Epithelial cell of proximal tubule (primary cell): Measurements from ENCODE around the gene CDH24. TPM values are rescaled to one million over a fixed set of nuclear protein-coding genes. Genes with fewer than 3 reads are reported as not detected.
A peak's percentile ranks its signal among the peaks of the same experiment; 100 is the strongest.

ENCODE experiments used
- DNase-seq: peaks from one replicate; pipeline ENCODE4 v3.0.0-alpha.2; 2011; ENCODE audit warnings: low read depth
- H3K4me3 ChIP-seq: 2 replicates; pipeline ENCODE4 v1.5.1; 2011; ENCODE audit warnings: low read depth, mild to moderate bottlenecking, low read length
- total RNA-seq: library from RNA; depleted of rRNA; stranded (reverse); fragments of >200 nt; gene quantifications from 2 replicates; pipeline ENCODE4 v1.2.3, GENCODE V29; 2015
- TF ChIP-seq, protein P1 (sequence below): conservative IDR thresholded peaks from 2 replicates; pipeline ENCODE4 v1.5.1; 2012; ENCODE audit warnings: low read depth, mild to moderate bottlenecking, low read length

CDH24 gene
- total RNA-seq, 1 donor from 2014 or later = 17.7 TPM

DNA sequence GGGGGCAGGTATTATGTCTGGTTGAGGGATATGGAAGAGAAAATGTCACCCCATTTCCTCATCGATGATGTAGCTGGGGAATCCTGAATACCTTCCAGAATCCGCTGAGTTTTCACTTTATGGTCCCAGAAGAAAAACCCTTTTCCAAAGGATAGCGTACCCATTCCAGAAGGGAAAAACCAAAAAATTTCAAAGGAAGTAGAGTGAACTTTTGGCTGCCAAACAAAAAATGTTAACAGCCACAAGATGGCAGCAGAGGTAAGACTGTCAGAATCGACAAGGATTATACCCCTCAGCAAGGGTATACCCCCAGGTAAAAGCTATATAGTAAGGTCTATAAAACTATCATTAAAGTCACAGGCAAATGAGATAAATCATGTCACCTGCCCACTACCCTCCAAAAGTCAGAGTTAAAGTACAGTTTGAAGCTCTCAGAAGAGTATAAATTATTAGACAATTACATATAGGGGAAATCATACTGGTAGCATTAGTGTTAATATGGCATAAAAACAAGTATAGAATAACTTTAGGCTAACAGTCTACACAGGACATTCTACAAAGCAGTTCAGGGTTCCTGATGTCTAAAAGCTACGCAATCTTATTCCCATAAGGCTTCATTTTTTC, 19.6 kb upstream of the CDH24 start:
- TF ChIP-seq, protein P1, sequence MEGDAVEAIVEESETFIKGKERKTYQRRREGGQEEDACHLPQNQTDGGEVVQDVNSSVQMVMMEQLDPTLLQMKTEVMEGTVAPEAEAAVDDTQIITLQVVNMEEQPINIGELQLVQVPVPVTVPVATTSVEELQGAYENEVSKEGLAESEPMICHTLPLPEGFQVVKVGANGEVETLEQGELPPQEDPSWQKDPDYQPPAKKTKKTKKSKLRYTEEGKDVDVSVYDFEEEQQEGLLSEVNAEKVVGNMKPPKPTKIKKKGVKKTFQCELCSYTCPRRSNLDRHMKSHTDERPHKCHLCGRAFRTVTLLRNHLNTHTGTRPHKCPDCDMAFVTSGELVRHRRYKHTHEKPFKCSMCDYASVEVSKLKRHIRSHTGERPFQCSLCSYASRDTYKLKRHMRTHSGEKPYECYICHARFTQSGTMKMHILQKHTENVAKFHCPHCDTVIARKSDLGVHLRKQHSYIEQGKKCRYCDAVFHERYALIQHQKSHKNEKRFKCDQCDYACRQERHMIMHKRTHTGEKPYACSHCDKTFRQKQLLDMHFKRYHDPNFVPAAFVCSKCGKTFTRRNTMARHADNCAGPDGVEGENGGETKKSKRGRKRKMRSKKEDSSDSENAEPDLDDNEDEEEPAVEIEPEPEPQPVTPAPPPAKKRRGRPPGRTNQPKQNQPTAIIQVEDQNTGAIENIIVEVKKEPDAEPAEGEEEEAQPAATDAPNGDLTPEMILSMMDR = peak; percentile 74
- DNase-seq = no peak
- no peak overlapping the region for H3K4me3 ChIP-seq

DNA sequence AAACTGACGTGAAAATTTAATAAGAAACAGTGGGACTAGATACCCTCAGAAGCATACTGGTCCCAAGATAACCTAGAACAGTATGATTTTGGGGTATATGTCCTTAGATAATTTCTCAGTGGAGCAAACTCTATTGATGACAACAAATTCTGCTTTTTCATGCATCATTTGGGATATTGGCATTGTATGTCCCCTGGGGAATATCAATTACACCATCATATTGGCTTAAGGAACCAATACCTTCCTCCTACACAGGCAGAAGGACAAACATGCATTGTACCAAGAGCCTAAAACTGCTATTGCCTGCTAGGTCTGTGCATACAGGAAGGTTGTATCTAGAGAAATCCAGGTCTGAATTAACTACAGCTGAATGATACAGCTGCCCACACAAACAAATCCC, 17.6 kb upstream of the CDH24 start:
- TF ChIP-seq, protein P1 = no peak
- no peak for DNase-seq
- no peak overlapping the region for H3K4me3 ChIP-seq

DNA sequence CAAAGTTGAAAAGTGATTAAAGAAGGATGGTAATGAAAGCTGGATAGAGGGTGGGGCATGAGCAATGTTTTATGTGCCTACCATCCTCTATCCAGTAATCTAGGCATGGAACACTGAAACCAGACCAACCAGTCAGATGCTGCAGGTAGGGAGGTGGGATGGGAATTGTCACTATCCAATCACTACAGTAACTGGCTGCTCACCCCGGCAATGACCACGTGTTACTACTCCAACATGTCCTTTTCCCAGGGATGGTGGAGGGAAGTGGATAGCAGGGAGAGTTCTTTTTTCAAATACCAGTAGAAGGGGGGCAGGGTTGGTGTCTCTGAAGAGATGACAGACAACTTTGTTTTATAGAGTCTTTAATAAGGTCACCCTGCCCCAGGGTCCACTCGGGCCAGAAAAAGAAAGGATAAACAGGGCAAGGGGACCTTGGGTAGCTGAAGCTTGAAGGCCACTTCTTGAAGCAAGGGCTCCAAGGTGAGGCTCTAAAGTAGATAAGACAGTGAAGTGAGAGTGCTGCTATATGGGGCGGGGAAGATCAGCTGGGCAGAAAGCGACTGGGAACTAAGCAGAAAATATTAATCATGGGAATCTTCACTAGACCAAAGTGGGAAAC, 14.7 kb upstream of the CDH24 start:
- peak overlapping the region; percentile 73 for H3K4me3 ChIP-seq
- TF ChIP-seq, protein P1 = no peak
- no peak for DNase-seq

DNA sequence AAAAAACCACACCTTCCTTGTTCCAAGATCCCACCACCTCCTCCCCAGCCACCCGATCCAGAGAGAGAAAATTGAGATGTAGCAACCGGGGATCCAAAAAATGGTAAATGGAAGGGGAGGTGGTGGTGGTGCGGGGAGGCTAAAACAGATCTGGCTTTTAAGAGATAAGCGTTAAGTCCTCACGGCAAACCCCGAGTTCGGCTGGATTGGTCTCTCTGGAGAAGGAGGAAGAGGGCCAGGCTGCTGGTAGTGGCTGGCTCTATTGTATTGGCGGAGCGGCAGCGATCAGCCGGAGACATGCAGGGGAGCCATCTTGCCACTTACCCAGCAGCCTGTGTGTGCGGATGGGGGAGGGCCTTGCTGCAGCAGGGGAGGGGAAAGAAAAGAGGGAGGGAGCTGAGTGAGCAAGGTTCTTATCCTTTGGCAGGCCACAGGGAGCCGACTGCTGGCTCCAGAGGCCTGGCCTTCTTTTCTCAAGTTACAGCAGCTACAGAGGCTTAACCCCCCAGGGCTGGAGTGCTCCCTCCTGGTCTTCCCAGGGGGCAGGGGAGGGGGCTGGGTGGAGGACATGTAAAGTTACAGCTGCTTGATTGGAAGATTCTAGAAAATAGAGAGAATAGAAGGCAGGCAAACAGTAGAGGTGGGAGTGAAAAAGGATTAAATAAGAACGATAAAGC, 14.1 kb upstream of the CDH24 start:
- TF ChIP-seq, protein P1 = no peak
- DNase-seq = peak; percentile 52

DNA sequence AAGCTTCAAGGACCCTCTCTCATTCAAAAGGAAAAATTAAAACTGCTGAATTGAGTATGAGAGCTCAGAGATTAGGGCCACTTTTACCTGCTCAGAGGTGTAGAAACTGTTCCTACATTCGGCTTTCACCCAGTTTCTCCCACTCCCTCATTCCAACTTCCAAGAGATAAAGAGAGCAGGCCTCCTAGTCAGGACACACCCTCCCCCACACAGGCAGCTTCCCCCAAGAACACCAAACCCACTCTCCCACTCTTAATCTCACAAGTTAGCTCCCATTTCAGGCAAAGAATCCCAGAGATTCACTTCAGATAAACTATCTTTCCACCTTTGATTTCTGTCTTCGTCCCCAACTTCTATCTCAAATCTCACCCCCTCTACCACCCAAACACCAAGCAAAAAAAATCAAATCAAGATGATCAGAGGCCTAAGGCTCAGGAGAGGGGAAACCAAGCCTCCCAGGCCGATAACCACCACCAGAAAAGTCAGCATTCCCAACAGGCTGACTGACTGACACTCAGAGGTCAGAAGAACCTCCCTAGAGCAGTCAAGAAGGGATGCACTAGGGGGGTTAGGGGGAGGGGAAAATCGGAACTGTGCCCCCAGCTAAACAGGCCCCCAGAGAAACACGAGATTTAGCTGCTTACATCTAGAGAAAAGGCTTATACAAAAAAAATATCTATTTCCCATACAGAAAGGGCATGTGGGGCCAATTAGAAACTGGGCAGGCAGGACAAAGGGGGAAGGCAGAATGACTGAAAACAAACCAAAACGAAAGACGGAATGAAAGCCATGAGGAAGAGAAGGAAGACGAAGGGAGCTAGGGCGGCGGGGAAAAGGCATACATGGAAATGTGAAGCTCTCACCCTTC, 13.2 kb upstream of the CDH24 start:
- no peak for DNase-seq
- TF ChIP-seq, protein P1 = no peak
- H3K4me3 ChIP-seq = peak overlapping the region; percentile 73

More for the DNA sequence above, 14.1 kb upstream of the CDH24 start:
- H3K4me3 ChIP-seq = peak overlapping the region; percentile 73

DNA sequence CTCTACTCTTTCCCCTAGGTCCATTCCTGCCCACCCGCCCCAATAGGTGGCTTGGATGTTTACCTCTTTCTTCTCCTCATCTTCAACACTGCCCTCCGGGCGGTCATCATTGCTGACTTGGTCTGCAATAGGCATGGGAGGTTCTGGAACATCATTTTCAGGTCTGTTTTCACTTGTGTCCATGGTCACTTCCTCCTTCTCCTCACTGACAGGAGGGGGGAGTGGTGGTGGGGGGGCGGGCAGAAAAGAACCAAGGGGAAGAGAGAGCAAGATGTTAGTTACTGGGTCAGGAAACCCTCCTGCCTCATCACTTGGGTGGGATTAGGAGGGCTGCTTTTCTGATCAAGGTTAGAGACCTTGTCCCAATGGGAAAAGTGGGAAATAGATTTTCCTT, 12.1 kb upstream of the CDH24 start:
- H3K4me3 ChIP-seq = no peak overlapping the region
- TF ChIP-seq, protein P1 = no peak
- no peak for DNase-seq
